Measurements from ENCODE around the gene ARL4D.
"Not testable (repeated sequence)": the region's sequence is repeated elsewhere in the genome, so short reads cannot be mapped to it uniquely, and the experiment has no call there.

ARL4D gene

DNA sequence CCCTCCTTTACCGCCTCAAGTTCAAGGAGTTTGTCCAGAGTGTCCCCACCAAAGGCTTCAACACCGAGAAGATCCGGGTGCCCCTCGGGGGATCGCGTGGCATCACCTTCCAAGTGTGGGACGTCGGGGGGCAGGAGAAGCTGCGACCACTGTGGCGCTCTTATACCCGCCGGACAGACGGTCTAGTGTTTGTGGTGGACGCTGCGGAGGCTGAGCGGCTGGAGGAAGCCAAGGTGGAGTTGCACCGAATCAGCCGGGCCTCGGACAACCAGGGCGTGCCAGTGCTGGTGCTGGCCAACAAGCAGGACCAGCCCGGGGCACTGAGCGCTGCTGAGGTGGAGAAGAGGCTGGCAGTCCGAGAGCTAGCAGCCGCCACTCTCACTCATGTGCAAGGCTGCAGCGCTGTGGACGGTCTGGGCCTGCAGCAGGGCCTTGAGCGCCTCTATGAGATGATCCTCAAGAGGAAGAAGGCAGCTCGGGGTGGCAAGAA lies 1.1 kb downstream of the ARL4D start:
- DNase-seq = no peak

DNA sequence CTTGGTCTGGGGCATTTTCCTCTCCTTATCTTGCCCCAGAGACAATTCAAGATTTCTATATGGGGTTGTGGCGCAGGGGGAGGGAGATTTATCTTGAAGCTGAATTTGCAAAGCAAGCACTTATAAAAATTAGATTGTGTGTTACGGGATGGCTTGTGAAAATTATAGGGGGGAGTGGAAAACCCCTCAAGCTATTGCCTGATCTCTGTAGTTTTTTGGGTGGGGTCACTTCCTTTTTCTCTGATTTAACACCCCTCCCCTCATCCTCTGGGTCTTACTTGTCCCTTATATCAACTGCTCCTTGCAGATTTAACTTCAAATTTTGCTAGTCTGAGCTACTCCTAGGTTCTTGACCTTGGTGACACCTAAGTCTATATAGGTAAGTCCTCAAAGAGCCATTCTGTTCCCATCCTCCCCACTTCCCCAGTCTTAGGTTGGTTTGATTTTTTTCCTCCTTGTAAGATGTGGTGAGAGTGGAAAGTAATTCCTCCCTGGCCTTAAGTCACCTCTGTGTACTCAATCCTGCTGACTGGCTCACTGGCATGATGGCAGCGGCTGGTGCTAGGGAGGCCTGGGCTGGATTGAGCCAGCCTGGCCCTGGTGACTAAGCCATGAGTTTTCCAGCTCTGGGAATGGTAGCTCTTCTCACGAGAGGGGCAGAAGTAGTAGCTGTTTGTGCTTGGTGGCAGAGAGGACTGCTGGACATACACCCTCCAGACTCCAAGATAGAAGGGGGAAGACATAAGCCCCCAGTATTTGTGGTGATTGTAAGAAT lies 2.3 kb downstream of the ARL4D start:
- no peak for DNase-seq

DNA sequence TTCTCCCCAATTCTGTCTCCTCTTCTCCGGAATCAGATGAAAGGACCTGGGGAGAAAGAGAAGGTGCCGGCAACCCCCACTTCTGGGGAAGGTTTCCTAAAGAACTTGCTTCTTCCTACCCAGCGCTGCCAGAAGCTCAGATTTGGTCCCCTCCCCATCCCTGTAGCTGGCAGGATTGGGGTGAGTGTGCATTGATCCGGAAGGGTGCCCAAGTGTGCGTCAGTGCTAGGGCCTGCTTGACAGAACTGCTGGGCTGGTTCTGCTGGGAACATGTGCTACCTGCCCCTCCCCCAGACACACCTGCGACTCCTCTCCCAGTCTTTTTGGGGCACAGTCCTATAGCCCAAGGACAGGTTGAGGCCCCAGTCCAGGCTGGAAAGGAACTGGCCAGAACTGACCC lies 3.3 kb downstream of the ARL4D start:
- DNase-seq = no peak

DNA sequence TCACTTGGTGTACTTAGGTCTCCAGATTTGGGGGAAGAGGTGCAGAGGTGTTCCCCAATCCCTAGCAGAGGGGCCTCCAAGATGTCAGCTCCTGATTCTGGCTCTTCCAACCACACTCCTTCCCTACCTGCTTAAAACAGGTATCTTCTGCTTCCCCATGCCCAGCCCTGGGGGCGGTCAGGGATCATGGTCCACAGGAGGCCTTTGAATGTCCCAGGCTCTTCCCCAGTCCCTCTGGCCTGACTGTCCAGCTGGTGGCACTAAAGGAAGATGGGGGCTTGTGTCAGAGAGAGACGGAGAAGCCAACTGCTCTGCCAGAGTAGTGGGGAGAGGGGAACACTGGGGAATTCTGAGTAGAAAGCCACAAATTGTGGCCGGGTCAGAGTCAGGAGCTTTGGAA lies 3.8 kb downstream of the ARL4D start:
- DNase-seq = no peak

DNA sequence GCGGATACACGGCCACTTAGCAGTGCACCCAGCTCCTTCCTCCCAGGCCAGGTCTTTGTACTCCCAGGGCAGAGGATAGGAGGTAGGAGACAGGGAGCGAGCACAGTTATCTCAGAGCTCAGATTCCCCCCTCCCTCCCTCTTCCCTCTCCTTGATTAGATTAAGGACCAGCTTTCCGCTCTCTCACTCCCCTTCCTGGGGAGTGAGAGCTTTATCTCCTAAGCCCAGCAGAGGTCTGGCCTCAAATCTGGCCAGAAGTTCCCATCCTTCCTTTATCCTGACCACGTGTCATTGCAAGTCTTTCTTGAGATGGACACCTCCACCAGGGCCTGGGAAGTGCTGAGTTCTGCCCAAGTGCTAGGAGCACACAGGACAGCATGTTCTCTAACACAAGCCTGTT lies 5.1 kb downstream of the ARL4D start:
- DNase-seq = no peak

DNA sequence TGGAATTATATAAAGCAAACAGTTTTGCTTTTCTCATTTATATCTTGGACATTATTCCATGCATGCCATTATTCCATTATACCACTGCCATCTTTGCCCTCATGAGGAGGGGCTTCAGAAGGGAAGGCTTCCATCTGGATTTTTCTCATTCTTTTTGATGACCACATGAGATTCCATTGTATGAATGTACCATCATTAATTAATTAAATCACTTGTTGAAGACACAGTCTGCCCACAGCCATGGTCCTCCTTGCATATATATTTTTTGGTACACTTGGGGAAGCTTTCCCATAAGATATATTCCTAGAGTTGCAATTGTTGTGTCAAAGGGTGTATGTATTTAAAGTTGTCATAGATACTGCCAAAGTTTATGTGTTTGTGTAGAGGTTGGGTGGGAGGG lies 7.1 kb downstream of the ARL4D start:
- DNase-seq = no peak

DNA sequence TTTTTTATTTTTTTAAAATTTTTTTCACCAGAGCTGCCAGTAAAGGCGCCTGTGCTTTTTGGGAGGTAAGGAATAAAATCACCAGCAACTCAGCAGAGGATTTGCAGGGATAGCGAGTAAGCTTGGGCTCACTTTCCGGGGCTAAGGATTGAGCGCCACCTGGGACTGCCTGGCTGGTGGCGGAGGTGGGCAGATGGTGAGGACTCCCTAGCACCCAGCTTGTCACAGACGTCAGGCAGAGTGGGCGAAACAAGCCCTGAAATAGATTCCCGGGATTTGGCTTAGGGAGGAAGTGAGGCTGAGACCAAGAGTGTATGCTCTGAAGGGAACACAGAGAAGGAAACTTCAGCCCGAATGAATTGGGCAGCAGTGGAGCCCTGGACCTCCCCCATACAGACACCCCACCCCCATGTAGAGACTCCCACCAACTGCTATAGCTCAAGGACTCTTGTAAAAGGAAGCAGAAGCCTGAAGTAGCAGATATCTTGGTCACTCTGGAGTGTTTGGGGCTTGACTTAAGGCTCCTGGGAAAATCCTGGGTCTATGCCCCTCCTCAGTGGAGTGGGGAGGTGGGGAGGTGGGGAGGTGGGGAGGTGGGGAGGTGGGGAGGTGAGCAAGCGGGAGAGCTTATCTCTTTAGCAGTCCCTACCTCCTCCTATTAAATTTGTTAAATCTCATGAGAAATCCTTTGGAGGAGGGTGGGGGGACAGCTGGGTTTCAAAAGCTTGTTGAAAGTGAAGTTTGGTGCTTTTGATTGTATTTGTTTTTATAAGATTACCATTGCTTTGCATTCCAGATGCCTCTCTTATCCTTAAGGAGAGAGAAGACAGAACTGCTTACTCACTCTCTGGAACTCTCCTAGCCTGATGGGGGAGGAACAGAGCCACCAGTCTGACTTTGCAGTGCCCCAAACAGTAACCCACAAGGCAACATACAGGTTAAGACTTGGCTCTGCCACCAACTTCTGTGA lies 8.2 kb downstream of the ARL4D start:
- no peak for DNase-seq

DNA sequence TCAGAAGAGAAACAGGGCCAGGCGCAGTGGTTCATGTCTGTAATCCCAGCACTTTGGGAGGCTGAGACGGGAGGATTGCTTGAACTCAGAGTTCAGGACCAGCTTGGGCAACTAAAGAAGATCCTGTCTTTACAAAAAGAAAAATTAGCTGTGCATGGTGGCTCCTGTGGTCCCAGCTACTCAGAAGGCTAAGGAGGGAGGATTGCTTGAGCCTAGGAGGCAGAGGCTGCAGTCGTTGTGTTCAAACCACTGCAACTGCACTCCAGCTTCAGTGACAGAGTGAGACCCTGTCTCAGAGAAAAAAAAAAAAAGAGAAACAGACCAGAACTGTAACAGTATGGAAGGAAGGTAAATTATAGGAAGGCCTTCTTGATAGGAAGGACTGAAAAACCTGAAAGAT lies 10.3 kb downstream of the ARL4D start:
- no peak for DNase-seq

DNA sequence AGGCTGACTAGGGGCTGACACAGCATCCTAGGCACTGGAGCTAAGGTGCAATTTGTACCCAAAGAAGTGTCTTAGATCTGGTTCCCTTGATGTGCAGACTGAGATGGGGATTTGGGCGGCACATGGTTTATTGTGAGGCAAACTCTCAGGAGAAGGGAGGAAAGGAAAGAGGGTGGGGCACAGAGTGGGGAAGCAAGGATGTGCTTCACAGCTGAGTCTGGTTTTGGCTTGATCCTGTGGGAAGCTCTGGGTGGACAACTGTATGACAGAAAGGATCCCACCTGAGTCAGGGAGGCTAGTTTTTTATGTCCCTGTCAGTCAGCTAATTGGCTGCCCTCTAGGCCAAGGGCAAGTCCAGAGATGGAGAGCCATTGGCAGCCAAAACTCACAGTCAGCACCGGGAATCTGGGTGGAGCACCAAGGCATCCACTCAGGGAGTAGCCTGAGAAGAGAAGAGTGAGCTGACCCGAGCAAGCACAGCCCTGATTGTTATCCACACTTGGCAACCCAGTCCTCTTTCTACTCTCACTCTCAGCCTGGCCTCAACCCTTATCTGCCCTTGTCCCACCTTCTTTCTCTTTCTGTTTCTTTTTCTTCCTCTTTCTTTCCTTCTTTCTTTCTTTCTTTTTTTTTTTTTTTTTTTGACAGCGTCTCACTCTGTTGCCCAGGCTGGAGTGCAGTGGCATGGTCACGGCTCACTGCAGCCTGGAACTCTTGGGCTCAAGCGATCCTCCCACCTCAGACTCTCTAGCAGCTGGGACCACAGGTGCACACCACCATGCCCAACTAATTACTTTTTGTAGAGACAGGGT lies 12.0 kb downstream of the ARL4D start:
- no peak for DNase-seq

DNA sequence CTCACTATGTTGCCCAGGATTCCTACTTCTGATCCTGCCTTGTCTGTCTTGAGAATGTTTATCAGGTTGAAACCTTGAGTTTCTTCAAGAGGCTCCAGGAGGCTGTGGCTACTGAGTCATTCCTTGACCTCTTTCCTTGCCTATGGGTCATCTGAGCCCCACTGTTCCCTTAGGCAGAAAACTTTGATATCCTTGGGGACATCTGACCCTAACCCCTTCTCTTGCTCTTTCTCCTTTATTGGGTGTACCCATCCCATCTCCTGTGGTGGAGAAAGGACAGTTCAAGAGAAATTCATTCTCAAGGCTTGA lies 12.5 kb downstream of the ARL4D start:
- DNase-seq = no peak

DNA sequence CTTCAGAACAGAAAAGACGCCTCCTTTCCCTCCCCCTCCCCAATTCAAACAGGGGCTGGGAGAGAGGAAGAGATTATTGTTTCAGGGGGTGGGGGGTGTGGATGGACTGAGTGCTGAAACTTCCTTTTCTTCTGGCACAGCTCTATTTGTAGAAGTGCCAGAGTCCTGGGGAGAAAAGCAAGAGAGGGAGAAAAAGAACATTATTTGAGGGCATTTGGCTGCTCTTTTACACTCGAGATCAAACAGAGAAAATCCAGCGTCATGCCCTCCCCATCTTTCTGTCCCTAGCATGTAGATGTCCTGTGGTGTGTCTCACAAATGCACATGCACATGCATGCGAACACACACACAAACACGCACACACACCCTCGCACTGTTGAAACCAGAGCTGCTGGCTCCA lies 13.0 kb downstream of the ARL4D start:
- DNase-seq = no peak

DNA sequence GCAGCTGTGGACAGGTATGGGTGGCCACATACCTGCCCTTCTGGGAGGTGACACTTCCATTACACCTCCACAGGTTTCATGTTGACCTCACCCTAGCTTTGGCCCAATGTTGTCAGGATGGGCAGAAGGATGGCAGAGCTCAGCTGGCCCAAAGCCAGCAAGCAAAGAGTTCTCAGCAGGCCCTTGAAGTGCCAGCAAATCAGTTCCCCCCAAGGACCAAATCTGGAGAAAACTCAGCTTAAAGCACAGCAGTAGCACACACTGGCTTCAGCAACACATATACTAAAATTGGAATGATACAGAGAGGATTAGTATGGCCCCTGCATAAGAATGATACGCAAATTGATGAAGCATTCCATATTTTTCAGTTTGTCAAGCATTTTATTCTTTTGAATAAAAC lies 13.4 kb downstream of the ARL4D start:
- no peak for DNase-seq

DNA sequence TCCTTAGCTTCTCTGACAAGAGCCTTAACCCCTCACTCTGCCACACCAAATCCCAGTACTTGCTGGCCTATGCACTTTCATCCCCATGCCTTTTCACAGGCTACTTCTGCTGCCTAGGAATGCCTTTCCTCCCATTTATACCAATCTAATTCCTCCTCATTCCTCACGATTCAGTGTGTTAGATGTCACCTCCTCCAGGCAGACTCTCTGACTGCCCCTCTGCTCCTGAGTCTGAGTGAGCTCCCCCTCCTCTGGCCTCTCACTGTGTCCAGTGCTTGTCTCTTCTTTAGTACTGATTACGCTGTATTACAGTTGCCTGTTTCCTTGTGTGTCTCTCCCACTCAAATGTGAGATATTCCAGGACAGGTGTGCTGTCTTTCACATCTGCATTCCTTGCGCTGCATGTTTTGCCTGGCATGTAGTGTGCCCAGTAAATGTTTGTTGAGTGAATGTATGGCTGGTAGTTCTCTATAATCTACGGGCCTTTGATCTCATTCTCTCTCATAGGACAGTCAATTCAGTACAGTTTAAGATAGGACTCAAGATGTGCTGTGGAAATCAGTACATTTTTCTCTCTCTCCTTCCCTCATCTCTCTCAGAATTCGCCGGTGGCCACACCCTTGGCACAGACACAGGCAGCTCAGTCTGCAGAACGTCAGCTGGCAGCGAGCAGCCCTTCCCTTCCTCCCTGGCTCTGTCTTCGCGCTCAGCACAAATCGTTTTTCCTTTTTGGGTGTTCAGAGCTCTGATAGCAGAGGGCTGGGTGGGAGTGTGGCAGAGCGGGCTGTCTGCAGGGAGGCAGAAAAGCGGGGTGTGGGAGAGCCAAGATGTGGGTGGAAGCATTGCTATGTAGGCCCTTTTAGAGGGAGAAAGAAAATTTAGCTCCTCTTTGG lies 18.5 kb downstream of the ARL4D start:
- DNase-seq = no peak

DNA sequence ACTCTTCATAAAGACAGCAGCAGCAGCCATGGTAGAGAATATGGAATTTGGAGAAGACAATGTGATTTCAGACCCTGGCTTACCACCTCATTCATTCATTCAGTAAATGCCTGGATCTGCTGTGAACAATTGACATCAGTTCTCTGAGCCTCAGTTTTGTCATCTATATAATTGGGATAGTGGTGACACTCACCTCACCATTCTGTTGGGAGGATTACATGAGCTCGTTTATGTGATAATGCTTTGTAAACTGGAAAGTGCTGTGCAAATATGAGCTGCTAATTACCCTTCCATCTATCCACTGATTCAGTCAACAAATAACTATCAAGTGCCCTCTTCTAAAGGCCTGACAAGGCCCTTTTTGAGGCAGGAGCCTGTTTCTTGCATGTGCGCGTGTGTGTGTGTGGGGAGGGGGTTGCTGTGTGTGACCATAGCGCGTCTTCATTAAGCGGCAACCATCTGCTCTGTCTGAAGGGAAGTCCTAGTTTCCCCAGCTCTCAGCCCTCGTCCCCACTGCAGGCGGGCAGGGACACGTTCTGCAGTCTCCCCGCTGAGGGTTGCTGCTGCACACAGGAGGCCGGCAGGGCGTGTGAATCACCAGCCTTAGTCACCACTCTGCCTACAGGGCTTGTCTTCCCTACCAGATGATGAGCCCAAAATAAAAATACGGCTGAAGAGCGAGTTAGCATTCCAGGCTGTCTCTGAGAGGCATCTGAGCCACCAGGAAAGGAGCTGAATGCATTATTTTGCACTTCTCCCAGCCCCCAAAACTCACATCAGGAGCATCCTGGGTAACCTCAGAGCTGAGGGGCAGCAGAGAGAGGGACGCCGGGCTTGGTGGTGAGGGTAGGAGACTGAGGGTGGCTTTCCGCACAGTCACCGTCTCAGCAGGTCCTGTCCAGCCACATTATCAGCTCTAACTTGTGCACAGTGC lies 19.9 kb downstream of the ARL4D start:
- DNase-seq = no peak

DNA sequence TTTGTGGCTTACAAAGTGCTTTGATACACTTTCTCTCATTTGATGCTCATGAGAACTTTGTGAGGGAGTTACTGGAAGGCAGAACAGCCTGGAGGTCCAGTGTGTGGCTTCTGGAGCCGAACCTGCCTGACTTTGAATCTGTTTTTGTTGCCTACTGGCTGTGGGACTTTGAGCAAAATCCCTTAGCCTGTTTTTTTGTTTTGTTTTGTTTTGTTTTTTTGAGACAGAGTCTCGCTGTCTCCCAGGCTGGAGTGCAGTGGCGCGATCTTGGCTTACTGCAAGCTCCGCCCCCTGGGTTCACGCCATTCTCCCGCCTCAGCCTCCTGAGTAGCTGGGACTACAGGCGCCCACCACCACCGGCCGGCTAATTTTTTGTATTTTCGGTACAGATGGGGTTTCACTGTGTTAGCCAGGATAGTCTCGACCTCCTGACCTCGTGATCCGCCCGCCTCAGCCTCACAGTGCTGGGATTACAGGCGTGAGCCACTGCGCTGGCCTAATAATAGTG lies 20.6 kb downstream of the ARL4D start:
- DNase-seq = not testable (repeated sequence)

DNA sequence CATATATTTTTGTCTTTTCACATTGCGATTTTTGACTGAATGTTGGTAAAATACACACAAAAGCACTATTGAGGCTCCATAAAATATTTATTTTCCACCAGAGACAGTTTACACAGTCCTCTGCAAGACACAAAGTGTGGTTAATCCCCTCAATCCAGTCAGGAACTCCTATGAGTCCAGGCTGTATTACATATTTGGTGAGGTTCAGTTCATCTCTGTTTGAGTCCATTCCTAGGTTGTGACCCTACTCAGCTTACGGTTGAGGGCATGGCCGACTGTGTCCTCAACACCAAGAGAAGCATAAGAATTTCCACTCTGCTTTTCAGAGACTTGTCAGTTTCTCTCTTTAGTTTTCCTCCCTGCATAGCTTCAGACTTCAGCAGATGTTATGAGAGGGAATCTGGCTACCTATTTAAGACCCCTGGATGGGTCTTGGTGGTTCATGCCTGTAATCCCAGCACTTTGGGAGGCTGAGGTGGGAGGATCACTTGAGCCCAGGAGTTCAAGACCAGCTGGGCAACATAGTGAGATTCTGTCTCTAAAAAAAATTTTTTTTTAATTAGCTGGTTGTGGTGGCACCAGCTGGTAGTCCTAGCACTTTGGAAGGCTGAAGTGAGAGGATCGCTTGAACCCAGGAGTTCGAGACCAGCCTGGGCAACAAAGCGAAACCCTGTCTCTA lies 25.1 kb downstream of the ARL4D start:
- DNase-seq = no peak

DNA sequence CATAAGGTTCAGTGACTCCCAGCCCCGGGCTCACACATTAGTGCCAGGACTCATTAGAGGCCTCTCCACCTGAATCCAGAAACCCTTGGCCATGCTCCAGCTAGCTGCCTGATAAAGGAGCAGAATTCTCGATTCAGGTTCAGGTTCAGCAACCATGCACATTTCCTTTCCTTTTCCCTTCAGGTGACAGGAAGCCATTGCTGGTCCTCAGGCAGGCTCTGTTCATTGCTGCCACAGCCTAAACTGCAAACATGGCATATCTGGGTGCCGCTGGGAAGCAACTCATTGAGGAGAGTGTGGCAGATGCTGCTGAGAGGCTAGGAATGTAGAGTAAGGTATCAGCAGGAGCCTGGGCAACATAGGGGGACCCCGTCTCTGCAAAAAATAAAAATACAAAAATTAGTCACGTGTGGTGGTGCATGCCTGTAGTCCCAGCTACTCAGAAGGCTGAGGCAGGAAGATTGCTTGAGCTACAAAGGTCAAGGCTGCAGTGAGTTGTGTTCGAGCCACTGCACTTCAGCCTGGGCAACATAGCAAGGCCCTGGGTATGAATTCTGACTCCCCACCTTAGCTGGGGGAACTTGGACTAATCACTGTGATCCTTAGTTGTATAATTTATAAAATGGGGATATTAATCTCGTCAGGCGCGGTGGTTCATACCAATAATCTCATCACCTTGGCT lies 28.7 kb downstream of the ARL4D start:
- DNase-seq = no peak

DNA sequence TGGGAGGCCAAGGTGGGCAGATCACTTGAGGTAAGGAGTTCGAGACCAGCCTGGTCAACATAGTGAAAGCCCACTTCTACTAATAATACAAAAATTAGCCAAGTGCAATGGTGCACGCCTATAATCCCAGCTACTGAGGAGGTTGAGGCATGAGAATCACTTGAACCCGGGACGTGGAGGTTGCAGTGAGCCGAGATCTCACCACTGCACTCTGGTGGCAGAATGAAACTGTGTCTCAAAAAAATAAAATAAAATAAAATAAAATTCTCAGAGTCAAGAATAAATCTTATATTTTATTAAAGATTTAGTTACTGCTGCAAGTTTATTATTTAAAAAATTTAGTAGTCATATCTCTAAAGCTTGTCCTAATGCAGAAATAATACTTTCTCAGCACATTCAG lies 29.7 kb downstream of the ARL4D start:
- no peak for DNase-seq

DNA sequence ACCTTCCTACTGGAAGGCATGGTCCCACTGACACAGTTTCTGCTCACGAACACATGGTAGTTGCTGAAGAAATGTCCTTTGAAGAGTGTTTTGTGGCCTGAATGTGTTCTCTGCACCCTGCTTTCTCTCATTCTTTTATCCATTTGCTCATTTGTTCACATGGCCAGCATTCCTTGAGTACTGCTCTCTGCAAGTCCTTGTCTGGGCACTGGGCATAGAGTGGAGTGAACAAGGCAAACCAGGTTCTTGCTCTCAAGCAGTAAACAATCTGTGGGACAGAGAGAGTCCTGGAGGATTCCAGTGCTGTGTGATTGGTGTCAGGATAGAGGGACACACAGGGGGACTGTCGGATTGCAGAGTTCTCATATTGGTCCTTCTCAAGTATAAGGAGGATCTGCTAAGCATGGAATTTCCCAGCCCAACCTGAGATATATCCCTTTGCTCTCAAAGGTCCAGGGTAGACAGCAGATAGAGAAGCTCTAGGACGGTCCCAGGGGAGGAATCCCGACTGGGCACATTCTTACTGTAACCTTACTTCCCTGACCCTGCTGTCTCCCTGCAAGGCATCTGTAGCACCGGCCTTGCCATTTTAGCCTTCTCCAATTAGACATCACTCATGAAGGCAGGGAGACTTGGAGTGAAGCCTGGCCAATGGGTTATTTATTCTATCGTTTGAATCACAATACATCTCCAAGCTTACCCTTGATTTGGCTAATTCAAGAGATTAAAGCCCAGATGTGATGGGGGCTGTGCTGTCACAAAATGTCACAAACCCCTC lies 32.3 kb downstream of the ARL4D start:
- no peak for DNase-seq
